ENCODE results near the gene SRCIN1.
"Not testable (repeated sequence)": the region's sequence is repeated elsewhere in the genome, so short reads cannot be mapped to it uniquely, and the experiment has no call there.

SRCIN1 gene

DNA sequence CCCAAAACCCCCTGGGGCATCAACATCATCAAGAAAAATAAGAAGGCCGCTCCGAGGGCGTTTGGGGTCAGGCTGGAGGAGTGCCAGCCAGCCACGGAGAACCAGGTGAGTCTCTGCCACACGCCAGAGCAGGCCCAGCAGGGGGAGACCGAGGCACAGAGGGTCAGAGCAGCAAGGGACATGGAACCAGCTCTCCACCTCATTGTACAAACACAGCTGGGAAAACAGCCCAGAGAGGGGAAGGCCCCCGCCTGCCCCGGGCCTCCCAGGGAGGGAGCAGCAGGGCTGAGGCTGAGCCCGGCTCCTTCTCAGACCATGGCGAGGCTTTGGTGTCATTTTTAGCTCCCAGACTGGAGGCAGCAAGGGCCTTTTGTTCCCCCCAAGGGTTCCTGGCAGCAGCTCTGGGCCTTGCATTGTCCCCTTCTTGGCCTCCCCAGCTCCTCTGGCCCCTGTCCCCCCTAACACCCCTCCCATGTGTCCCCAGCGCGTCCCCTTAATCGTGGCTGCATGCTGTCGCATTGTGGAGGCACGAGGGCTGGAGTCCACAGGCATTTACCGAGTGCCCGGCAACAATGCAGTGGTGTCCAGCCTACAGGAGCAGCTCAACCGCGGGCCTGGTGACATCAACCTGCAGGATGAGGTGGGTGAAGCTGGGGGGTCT lies 123.6 kb downstream of the SRCIN1 start:
- not testable (repeated sequence) for DNase-seq (ENCODE audit: low spot score)
